Upper lobe of right lung (tissue), 1 donor: ENCODE results near the gene RFX2. TPM values are rescaled to one million over a fixed set of nuclear protein-coding genes. Genes with fewer than 3 reads are reported as not detected.

Experiments
- ATAC-seq: fragments of 200-7000 bp; cut with Tn5 transposase; one replicate; pipeline ENCODE4 v1.9.1; 2020; ENCODE audit warnings: mild to moderate bottlenecking, moderate library complexity
- DNase-seq: peaks from one replicate; pipeline ENCODE4 v3.0.0-alpha.2; 2020
- H3K27ac ChIP-seq: fragments of 200-600 bp; one replicate; pipeline ENCODE4 v1.8.0; 2022
- H3K27me3 ChIP-seq: fragments of 200-600 bp; one replicate; pipeline ENCODE4 v1.8.0; 2022; ENCODE audit warnings: mild to moderate bottlenecking
- H3K36me3 ChIP-seq: fragments of 200-600 bp; one replicate; pipeline ENCODE4 v1.8.0; 2022
- H3K4me1 ChIP-seq: fragments of 200-600 bp; one replicate; pipeline ENCODE4 v1.8.0; 2022
- H3K4me3 ChIP-seq: fragments of 200-600 bp; one replicate; pipeline ENCODE4 v1.8.0; 2022; ENCODE audit warnings: mild to moderate bottlenecking
- H3K9me3 ChIP-seq: fragments of 200-600 bp; one replicate; pipeline ENCODE4 v1.8.0; 2022
- CTCF ChIP-seq: fragments of 200-600 bp; IDR thresholded peaks from one replicate; pipeline ENCODE4 v1.8.0; 2022; ENCODE audit warnings: antibody characterized with exemption
- intact Hi-C: fragments of 100-400 bp; cut with DNase I; formaldehyde crosslinking; loops from one replicate; pipeline ENCODE4 v1.11.0; 2022
- total RNA-seq: library from RNA; stranded (reverse); fragmentation: NEBNext Ultra II Directional; extraction: Animal tissue kit (Norgen Biotek cat#: 25700); gene quantifications from one replicate; pipeline ENCODE4 v1.2.1, GENCODE V29; 2021
- donor health status: DM: no; HTN: yes; CAD: no; lungs with severe emphysema.

RFX2 gene
- total RNA-seq, 1 donor from 2014 or later = 11.7 TPM

GRCh38 chr19:5993201-5993600 is 117.1 kb downstream of the RFX2 start:
- TF ChIP-seq CTCF = no peak
- DNase-seq (no peak), ATAC-seq (no peak)
- Histone ChIP-seq H3K36me3 (no peaks in the 10 kb centered on the region), H3K9me3 (no peaks in the 10 kb centered on the region), H3K4me1 (peaks cover 11% of the 10 kb centered on the region), H3K4me3 (no peak overlapping the region), H3K27ac (no peak overlapping the region), H3K27me3 (no peaks in the 10 kb centered on the region)
- intact Hi-C loops = no loop called here

GRCh38 chr19:5992756-5993155 is 117.5 kb downstream of the RFX2 start:
- H3K9me3 ChIP-seq = no peaks in the 10 kb centered on the region
- H3K4me3 ChIP-seq = no peak overlapping the region
- intact Hi-C loops = no loop called here
- DNase-seq (no peak), ATAC-seq (no peak)
- no peak for TF ChIP-seq CTCF
- peaks cover 13% of the 10 kb centered on the region for H3K4me1 ChIP-seq
- no peaks in the 10 kb centered on the region for H3K27me3 ChIP-seq
- H3K36me3 ChIP-seq = no peaks in the 10 kb centered on the region
- no peak overlapping the region for H3K27ac ChIP-seq

GRCh38 chr19:5991244-5991838 is 119.0 kb downstream of the RFX2 start:
- intact Hi-C loops = no loop called here
- no peaks in the 10 kb centered on the region for H3K27me3 ChIP-seq
- TF ChIP-seq CTCF = no peak
- H3K4me3 ChIP-seq = no peak overlapping the region
- H3K9me3 ChIP-seq = no peaks in the 10 kb centered on the region
- H3K27ac ChIP-seq = no peak overlapping the region
- ATAC-seq (no peak), DNase-seq (no peak)
- H3K4me1 ChIP-seq = peaks cover 20% of the 10 kb centered on the region
- H3K36me3 ChIP-seq = no peaks in the 10 kb centered on the region

- no peaks in the 10 kb centered on the region for H3K36me3 ChIP-seq
- DNase-seq (no peak), ATAC-seq (no peak)
- no peak overlapping the region for H3K4me3 ChIP-seq
- H3K4me1 ChIP-seq = peaks cover 20% of the 10 kb centered on the region
- no peak overlapping the region for H3K27ac ChIP-seq
- no peaks in the 10 kb centered on the region for H3K9me3 ChIP-seq
- intact Hi-C loops = no loop called here
- H3K27me3 ChIP-seq = no peaks in the 10 kb centered on the region
- no peak for TF ChIP-seq CTCF
Observed at GRCh38 chr19:5990289-5990797, 120.0 kb downstream of the RFX2 start.

GRCh38 chr19:5989388-5990074 is 120.8 kb downstream of the RFX2 start:
- H3K36me3 ChIP-seq = no peaks in the 10 kb centered on the region
- no peak for TF ChIP-seq CTCF
- intact Hi-C loops = no loop called here
- H3K27ac ChIP-seq = no peak overlapping the region
- peaks cover 17% of the 10 kb centered on the region for H3K4me1 ChIP-seq
- no peak for ATAC-seq
- H3K27me3 ChIP-seq = no peaks in the 10 kb centered on the region
- H3K9me3 ChIP-seq = no peaks in the 10 kb centered on the region
- DNase-seq = no peak
- no peak overlapping the region for H3K4me3 ChIP-seq
